Measurements from ENCODE around the gene MC1R. TPM values are rescaled to one million over a fixed set of nuclear protein-coding genes. Genes with fewer than 3 reads are reported as not detected.

Gene MC1R
- total RNA-seq, 5 donors from 2014 or later (not counting 1 experiment from before 2014, with no cell fraction given), result 11.7 to 13.7 (median 12.9) TPM

- Mint-ChIP-seq H3K9me3 (no peaks in the 10 kb centered on the region), H3K36me3 (peaks cover 36% of the 10 kb centered on the region), H3K4me1 (no peaks in the 10 kb centered on the region), H3K4me3 (no peak overlapping the region), H3K27ac (no peak overlapping the region), H3K27me3 (no peaks in the 10 kb centered on the region)
- DNase-seq (no peak), ATAC-seq (replicated peaks in 1 of 4) (peak in 1 of 4 experiments; percentile 5)
- CTCF ChIA-PET, result no interaction called here
- no peak overlapping the region for H3K4me3 ChIP-seq (ENCODE audit: control insufficient read depth in 1 of 2, extremely low read depth in 1 of 2, low read length in 1 of 2)
- no peaks in the 10 kb centered on the region for H3K9me3 ChIP-seq
- peaks cover 11 to 50% of the 10 kb centered on the region in 2 donors for H3K36me3 ChIP-seq (ENCODE audit: control insufficient read depth in 2 of 2, extremely low read depth in 1 of 2, insufficient read depth in 1 of 2, low read length in 1 of 2)
- POLR2A ChIA-PET, result no interaction called here
- no peaks in the 10 kb centered on the region for H3K27me3 ChIP-seq (replicated peaks in 1 of 2; ENCODE audit: control insufficient read depth in 2 of 2, extremely low read depth in 1 of 2, insufficient read depth in 2 of 2, low read length in 1 of 2)
- H3K27ac ChIP-seq (ENCODE audit: low read length), result no peak overlapping the region
- peaks cover 0 to 8% of the 10 kb centered on the region in 2 experiments for H3K4me1 ChIP-seq (ENCODE audit: control insufficient read depth in 1 of 2, extremely low read depth in 1 of 2, insufficient read depth in 2 of 2, low read length in 2 of 2)
- 97% methylated on average over 17 of the region's 19 CpGs for WGBS (ENCODE audit: insufficient coverage)
Measured at GRCh38 chr16:89903908-89904515, 14.7 kb upstream of the MC1R start.

- Mint-ChIP-seq H3K4me3 (no peak overlapping the region), H3K4me1 (peaks cover 0 to 4% (median 0%) of the 10 kb centered on the region in 3 donors), H3K36me3 (peaks cover 32% of the 10 kb centered on the region), H3K27ac (no peak overlapping the region), H3K9me3 (no peaks in the 10 kb centered on the region), H3K27me3 (no peaks in the 10 kb centered on the region)
- Histone ChIP-seq H3K4me3 (ENCODE audit: control insufficient read depth in 1 of 2, extremely low read depth in 1 of 2, low read length in 1 of 2) (no peak overlapping the region), H3K27me3 (replicated peaks in 1 of 2; ENCODE audit: control insufficient read depth in 2 of 2, extremely low read depth in 1 of 2, insufficient read depth in 2 of 2, low read length in 1 of 2) (no peaks in the 10 kb centered on the region), H3K9me3 (no peaks in the 10 kb centered on the region), H3K27ac (ENCODE audit: low read length) (no peak overlapping the region), H3K36me3 (ENCODE audit: control insufficient read depth in 2 of 2, extremely low read depth in 1 of 2, insufficient read depth in 1 of 2, low read length in 1 of 2) (peaks cover 11 to 46% of the 10 kb centered on the region in 2 donors), H3K4me1 (ENCODE audit: control insufficient read depth in 1 of 2, extremely low read depth in 1 of 2, insufficient read depth in 2 of 2, low read length in 2 of 2) (peaks cover 0 to 10% of the 10 kb centered on the region in 2 experiments)
- no peak for DNase-seq
- CTCF ChIA-PET, result no interaction called here
- peak in 1 of 4 experiments; percentile 14 for ATAC-seq (replicated peaks in 1 of 4)
- WGBS (ENCODE audit: insufficient coverage), result 95% methylated on average over 27 of the region's 31 CpGs
- POLR2A ChIA-PET, result no interaction called here
Measured at GRCh38 chr16:89904606-89905510, 13.8 kb upstream of the MC1R start.

GRCh38 chr16:89905511-89906139, 13.0 kb upstream of the MC1R start:
- 94% methylated on average over 22 of the region's 23 CpGs for WGBS (ENCODE audit: insufficient coverage)
- Histone ChIP-seq H3K9me3 (no peaks in the 10 kb centered on the region), H3K27ac (ENCODE audit: low read length) (no peak overlapping the region), H3K27me3 (replicated peaks in 1 of 2; ENCODE audit: control insufficient read depth in 2 of 2, extremely low read depth in 1 of 2, insufficient read depth in 2 of 2, low read length in 1 of 2) (no peaks in the 10 kb centered on the region), H3K36me3 (ENCODE audit: control insufficient read depth in 2 of 2, extremely low read depth in 1 of 2, insufficient read depth in 1 of 2, low read length in 1 of 2) (peaks cover 10 to 41% of the 10 kb centered on the region in 2 donors), H3K4me3 (ENCODE audit: control insufficient read depth in 1 of 2, extremely low read depth in 1 of 2, low read length in 1 of 2) (no peak overlapping the region), H3K4me1 (ENCODE audit: control insufficient read depth in 1 of 2, extremely low read depth in 1 of 2, insufficient read depth in 2 of 2, low read length in 2 of 2) (peaks cover 0 to 17% of the 10 kb centered on the region in 2 experiments)
- H3K9me3 Mint-ChIP-seq, result no peaks in the 10 kb centered on the region
- no peak overlapping the region for H3K27ac Mint-ChIP-seq
- ChIA-PET CTCF (no interaction called here), POLR2A (no interaction called here)
- no peaks in the 10 kb centered on the region for H3K27me3 Mint-ChIP-seq
- DNase-seq (no peak), ATAC-seq (replicated peaks in 1 of 4) (no peak)
- H3K4me3 Mint-ChIP-seq, result no peak overlapping the region
- H3K4me1 Mint-ChIP-seq, result peaks cover 0 to 6% (median 0%) of the 10 kb centered on the region in 3 donors
- H3K36me3 Mint-ChIP-seq, result peaks cover 24% of the 10 kb centered on the region

GRCh38 chr16:89906140-89907025, 12.3 kb upstream of the MC1R start:
- DNase-seq (no peak), ATAC-seq (replicated peaks in 1 of 4) (no peak)
- Histone ChIP-seq H3K27me3 (replicated peaks in 1 of 2; ENCODE audit: control insufficient read depth in 2 of 2, extremely low read depth in 1 of 2, insufficient read depth in 2 of 2, low read length in 1 of 2) (no peaks in the 10 kb centered on the region), H3K27ac (ENCODE audit: low read length) (no peak overlapping the region), H3K4me1 (ENCODE audit: control insufficient read depth in 1 of 2, extremely low read depth in 1 of 2, insufficient read depth in 2 of 2, low read length in 2 of 2) (peaks cover 0 to 17% of the 10 kb centered on the region in 2 experiments), H3K36me3 (ENCODE audit: control insufficient read depth in 2 of 2, extremely low read depth in 1 of 2, insufficient read depth in 1 of 2, low read length in 1 of 2) (peaks cover 6 to 38% of the 10 kb centered on the region in 2 donors), H3K9me3 (no peaks in the 10 kb centered on the region), H3K4me3 (ENCODE audit: control insufficient read depth in 1 of 2, extremely low read depth in 1 of 2, low read length in 1 of 2) (no peak overlapping the region)
- 92% methylated on average over 27 of the region's 40 CpGs for WGBS (ENCODE audit: insufficient coverage)
- peaks cover 25% of the 10 kb centered on the region for H3K36me3 Mint-ChIP-seq
- no peaks in the 10 kb centered on the region for H3K9me3 Mint-ChIP-seq
- no peak overlapping the region for H3K27ac Mint-ChIP-seq
- no peak overlapping the region for H3K4me3 Mint-ChIP-seq
- H3K27me3 Mint-ChIP-seq, result no peaks in the 10 kb centered on the region
- ChIA-PET POLR2A (interaction anchor here in 1 of 2 donors (0.7 kb wide), 1 partner anchor 13 kb away, joined by 6 read pairs; the partner anchor contains the start of gene MC1R), CTCF (interaction anchor here (0.6 to 0.8 kb wide), 3 partner anchors 29 to 957 kb away, joined by 3 to 4 read pairs (median 4); no protein-coding TSS in a partner anchor)
- peaks cover 0 to 6% (median 0%) of the 10 kb centered on the region in 3 donors for H3K4me1 Mint-ChIP-seq

- Histone ChIP-seq H3K36me3 (ENCODE audit: control insufficient read depth in 2 of 2, extremely low read depth in 1 of 2, insufficient read depth in 1 of 2, low read length in 1 of 2) (peaks cover 6 to 38% of the 10 kb centered on the region in 2 donors), H3K4me1 (ENCODE audit: control insufficient read depth in 1 of 2, extremely low read depth in 1 of 2, insufficient read depth in 2 of 2, low read length in 2 of 2) (peaks cover 0 to 17% of the 10 kb centered on the region in 2 experiments), H3K27ac (ENCODE audit: low read length) (no peak overlapping the region), H3K27me3 (replicated peaks in 1 of 2; ENCODE audit: control insufficient read depth in 2 of 2, extremely low read depth in 1 of 2, insufficient read depth in 2 of 2, low read length in 1 of 2) (no peaks in the 10 kb centered on the region), H3K9me3 (no peaks in the 10 kb centered on the region), H3K4me3 (ENCODE audit: control insufficient read depth in 1 of 2, extremely low read depth in 1 of 2, low read length in 1 of 2) (no peak overlapping the region)
- ATAC-seq (replicated peaks in 1 of 4) (no peak), DNase-seq (no peak)
- Mint-ChIP-seq H3K9me3 (no peaks in the 10 kb centered on the region), H3K27ac (no peak overlapping the region), H3K4me1 (peaks cover 0 to 6% (median 0%) of the 10 kb centered on the region in 3 donors), H3K36me3 (peaks cover 25% of the 10 kb centered on the region), H3K27me3 (no peaks in the 10 kb centered on the region), H3K4me3 (no peak overlapping the region)
- 93% methylated on average over 5 of the region's 13 CpGs for WGBS (ENCODE audit: insufficient coverage)
- POLR2A ChIA-PET, result interaction anchor here in 1 of 2 donors (0.7 kb wide), 1 partner anchor 12 kb away, joined by 6 read pairs; the partner anchor contains the start of gene MC1R
- CTCF ChIA-PET, result interaction anchor here (0.6 to 0.9 kb wide), 4 partner anchors 20 to 957 kb away, joined by 3 to 4 read pairs (median 4); no protein-coding TSS in a partner anchor
Measured at GRCh38 chr16:89907055-89907814, 11.4 kb upstream of the MC1R start.
